ENCODE results near the gene PPDPF. TPM values are rescaled to one million over a fixed set of nuclear protein-coding genes. Genes with fewer than 3 reads are reported as not detected.

PPDPF gene
- total and polyA plus RNA-seq, 2 donors (not counting 3 experiments of a cell fraction or from before 2014, with no cell fraction given) = 52.2 to 219 TPM

- ChIA-PET POLR2A (no interaction called here), CTCF (interaction anchor here (1.4 kb wide), 1 partner anchor 13 kb away, joined by 3 read pairs; no protein-coding TSS in a partner anchor)
- no peaks in the 10 kb centered on the region for H3K27me3 ChIP-seq (ENCODE audit: control insufficient read depth in 2 of 2, insufficient read depth in 2 of 2, low read length in 2 of 2)
- no peak overlapping the region for H3K9ac ChIP-seq (replicated peaks; ENCODE audit: extremely low read depth, insufficient read depth, low read length)
- H3K36me3 ChIP-seq (ENCODE audit: control insufficient read depth in 2 of 2, extremely low read depth in 1 of 2, insufficient read depth in 2 of 2, low read length in 2 of 2) = peaks cover 0 to 4% of the 10 kb centered on the region in 2 experiments
- H3K4me2 ChIP-seq (ENCODE audit: insufficient read depth, low read length) = no peak overlapping the region
- no peak overlapping the region for H2AFZ ChIP-seq (ENCODE audit: low read depth, low read length)
- peaks cover 3% of the 10 kb centered on the region for H3K4me1 ChIP-seq (ENCODE audit: control insufficient read depth, extremely low read depth, insufficient read depth, low read length)
- no peak for DNase-seq (ENCODE audit: low read depth, low spot score)
- H3K9me1 ChIP-seq (replicated peaks; ENCODE audit: control insufficient read depth, extremely low read depth, insufficient read depth, low read length) = no peaks in the 10 kb centered on the region
- no peak overlapping the region for H3K27ac ChIP-seq (ENCODE audit: insufficient read depth, low read depth, low read length)
- FAIRE-seq = no peak
- intact Hi-C loops (cut with micrococcal nuclease) = no loop called here
- no peak for TF ChIP-seq POLR2A (IDR thresholded peaks at IDR 0.05; ENCODE audit: low read depth, low read length)
- TF ChIP-seq GATA2 (IDR thresholded peaks at IDR 0.05; ENCODE audit: insufficient read depth, insufficient read length, low read depth, low read length) = no peak
- no peak for TF ChIP-seq EZH2 (IDR thresholded peaks at IDR 0.05; ENCODE audit: borderline replicate concordance, low read depth, low read length, severe bottlenecking)
- TF ChIP-seq JUN (IDR thresholded peaks at IDR 0.05; ENCODE audit: borderline replicate concordance, insufficient read depth, insufficient read length, low read depth) = no peak
- no peak for TF ChIP-seq POLR2AphosphoS5 (IDR thresholded peaks at IDR 0.05; ENCODE audit: insufficient read depth, low read depth, low read length)
- TF ChIP-seq CTCF (IDR thresholded peaks at IDR 0.05; ENCODE audit: extremely low read depth in 1 of 2, insufficient read depth in 1 of 2, low read depth in 1 of 2, low read length in 2 of 2) = no peak
- TF ChIP-seq MAX (IDR thresholded peaks at IDR 0.05; ENCODE audit: insufficient read depth, insufficient read length) = no peak
- no peak for TF ChIP-seq MYC (IDR thresholded peaks at IDR 0.05; ENCODE audit: low read depth, low read length)
- no peak for TF ChIP-seq FOS (IDR thresholded peaks at IDR 0.05; ENCODE audit: borderline replicate concordance, insufficient read depth, low read length)
- dilution Hi-C loops (cut with MboI; ENCODE audit: extremely low pct_ligation_motif_present, low sequenced_read_pairs) = no loop called here
- no peak overlapping the region for H3K4me3 ChIP-seq (replicated peaks in 1 of 3; ENCODE audit: insufficient read depth in 1 of 3, low read depth in 1 of 3, low read length in 3 of 3)
- no TSS peak for BruUV-seq (replicated peaks)
- no peaks in the 10 kb centered on the region for H3K9me3 ChIP-seq (replicated peaks; ENCODE audit: control insufficient read depth, insufficient read depth, low read length)
- H4K20me1 ChIP-seq (replicated peaks; ENCODE audit: control insufficient read depth, extremely low read depth, insufficient read depth, low read length) = no peaks in the 10 kb centered on the region
- peaks cover 2% of the 10 kb centered on the region for H3K79me2 ChIP-seq (ENCODE audit: control insufficient read depth, insufficient read depth, low read length)
Measured at GRCh38 chr20:63568170-63568981, 47.8 kb downstream of the PPDPF start.
